Measurements from ENCODE around the gene CACNA1G.

CACNA1G gene

GRCh38 chr17:50651661-50652060, 91.1 kb downstream of the CACNA1G start:
- DNase-seq (ENCODE audit: low spot score): no peak

GRCh38 chr17:50653738-50654137, 93.2 kb downstream of the CACNA1G start:
- no peak for DNase-seq (ENCODE audit: low spot score)

- DNase-seq (ENCODE audit: low spot score): no peak
Observed at GRCh38 chr17:50656509-50656908, 96.0 kb downstream of the CACNA1G start.

GRCh38 chr17:50657054-50657453, 96.5 kb downstream of the CACNA1G start:
- DNase-seq (ENCODE audit: low spot score): no peak

- DNase-seq (ENCODE audit: low spot score): no peak
Observed at GRCh38 chr17:50657627-50658026, 97.1 kb downstream of the CACNA1G start.

GRCh38 chr17:50658616-50659015, 98.1 kb downstream of the CACNA1G start:
- no peak for DNase-seq (ENCODE audit: low spot score)

GRCh38 chr17:50659179-50659578, 98.7 kb downstream of the CACNA1G start:
- DNase-seq (ENCODE audit: low spot score): no peak

GRCh38 chr17:50660042-50660886, 99.7 kb downstream of the CACNA1G start:
- DNase-seq (ENCODE audit: low spot score): no peak

- DNase-seq (ENCODE audit: low spot score): no peak
Observed at GRCh38 chr17:50660887-50661345, 100.4 kb downstream of the CACNA1G start.

GRCh38 chr17:50661348-50661747, 100.8 kb downstream of the CACNA1G start:
- no peak for DNase-seq (ENCODE audit: low spot score)

- peak; percentile 67 for DNase-seq (ENCODE audit: low spot score)
Observed at GRCh38 chr17:50661795-50662391, 101.4 kb downstream of the CACNA1G start.

GRCh38 chr17:50662632-50663225, 102.2 kb downstream of the CACNA1G start:
- no peak for DNase-seq (ENCODE audit: low spot score)

- DNase-seq (ENCODE audit: low spot score): no peak
Observed at GRCh38 chr17:50663812-50664374, 103.4 kb downstream of the CACNA1G start.

GRCh38 chr17:50664788-50665458, 104.4 kb downstream of the CACNA1G start:
- no peak for DNase-seq (ENCODE audit: low spot score)

- no peak for DNase-seq (ENCODE audit: low spot score)
Observed at GRCh38 chr17:50665838-50666237, 105.3 kb downstream of the CACNA1G start.

GRCh38 chr17:50666316-50666715, 105.8 kb downstream of the CACNA1G start:
- DNase-seq (ENCODE audit: low spot score): no peak

GRCh38 chr17:50667259-50668024, 106.9 kb downstream of the CACNA1G start:
- DNase-seq (ENCODE audit: low spot score): no peak

- peak; percentile 50 for DNase-seq (ENCODE audit: low spot score)
Observed at GRCh38 chr17:50668025-50668837, 107.7 kb downstream of the CACNA1G start.

GRCh38 chr17:50668838-50669581, 108.5 kb downstream of the CACNA1G start:
- DNase-seq (ENCODE audit: low spot score): no peak

- DNase-seq (ENCODE audit: low spot score): no peak
Observed at GRCh38 chr17:50672071-50672470, 111.6 kb downstream of the CACNA1G start.

Data from iPS-NIHi11 (cell line).